ENCODE results near the gene STK31. TPM values are rescaled to one million over a fixed set of nuclear protein-coding genes. Genes with fewer than 3 reads are reported as not detected.
"Not testable (repeated sequence)": the region's sequence is repeated elsewhere in the genome, so short reads cannot be mapped to it uniquely, and the experiment has no call there.

Gene STK31
- total RNA-seq, 2 experiments from 2014 or later = 0.18 TPM; not detected in 1

DNA sequence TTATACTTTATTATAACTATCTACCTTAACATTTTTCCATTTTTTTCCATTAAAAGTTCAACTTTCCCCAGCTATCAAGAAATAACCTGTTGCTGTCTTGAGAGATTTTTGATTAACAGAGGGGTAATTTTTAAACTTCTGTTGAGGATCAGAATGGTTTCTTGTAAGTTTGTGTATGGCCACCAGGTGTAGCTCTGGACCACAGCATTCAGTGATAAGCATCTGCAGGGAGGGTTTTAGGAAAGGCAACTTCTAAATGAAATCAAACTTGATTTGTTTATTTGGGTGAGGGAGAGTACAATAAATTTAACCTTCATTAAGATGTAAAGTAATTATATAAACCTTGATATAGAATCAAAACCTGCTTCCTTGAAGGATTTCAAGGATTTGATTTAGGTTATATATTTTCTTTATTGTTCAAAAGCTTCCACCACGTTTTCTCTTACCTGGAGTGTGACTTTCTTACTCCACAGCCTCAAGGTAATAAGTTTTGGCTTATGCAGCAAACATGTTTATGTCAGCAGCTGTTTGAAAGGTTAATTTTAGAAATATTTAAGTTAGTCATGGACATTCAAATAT is 153.3 kb downstream of the STK31 start:
- CTCF ChIA-PET = interaction anchor here (0.6 to 2.4 kb wide), 5 partner anchors 9 to 803 kb away, joined by 3 to 6 read pairs (median 5); no protein-coding TSS in a partner anchor
- H3K27ac Mint-ChIP-seq = no peak overlapping the region
- no peaks in the 10 kb centered on the region for H3K36me3 Mint-ChIP-seq (ENCODE audit: low read depth)
- peaks cover 14% of the 10 kb centered on the region for H3K27me3 Mint-ChIP-seq
- DNase-seq = no peak
- no peaks in the 10 kb centered on the region for H3K4me1 Mint-ChIP-seq
- POLR2A ChIA-PET = no interaction called here
- H3K9me3 Mint-ChIP-seq = no peaks in the 10 kb centered on the region
- H3K4me3 Mint-ChIP-seq = no peak overlapping the region

- H3K4me1 Mint-ChIP-seq = no peaks in the 10 kb centered on the region
- no peak for DNase-seq
- no peaks in the 10 kb centered on the region for H3K36me3 Mint-ChIP-seq (ENCODE audit: low read depth)
- no peak overlapping the region for H3K27ac Mint-ChIP-seq
- ChIA-PET CTCF (no interaction called here), POLR2A (no interaction called here)
- H3K4me3 Mint-ChIP-seq = no peak overlapping the region
- no peaks in the 10 kb centered on the region for H3K9me3 Mint-ChIP-seq
- H3K27me3 Mint-ChIP-seq = peaks cover 20% of the 10 kb centered on the region
These were observed 155.0 kb downstream of the STK31 start for GRCh38 chr7:23864973-23865372.

DNA sequence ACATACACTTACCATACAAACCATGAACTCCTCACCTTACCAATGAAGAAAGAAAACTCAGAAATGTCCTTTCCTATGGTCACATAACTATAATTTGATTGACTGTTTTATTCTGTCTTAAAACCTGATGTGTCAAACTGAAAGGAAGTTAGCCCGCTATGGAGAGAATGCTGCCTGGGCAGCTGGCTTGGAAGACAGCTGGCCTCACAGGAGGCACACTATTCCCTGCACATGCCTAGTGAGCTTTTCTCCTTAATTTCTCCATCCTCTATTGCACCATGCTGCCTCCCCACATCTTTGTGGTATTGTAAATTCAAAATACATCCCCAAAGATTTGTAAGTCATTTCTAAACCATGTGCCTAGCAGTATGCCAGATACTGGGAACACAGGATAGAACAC is 163.3 kb downstream of the STK31 start:
- no peak for DNase-seq

GRCh38 chr7:23876526-23876925 is 166.5 kb downstream of the STK31 start:
- CTCF ChIA-PET; H3K27me3 Mint-ChIP-seq; H3K4me1 Mint-ChIP-seq; DNase-seq; H3K36me3 Mint-ChIP-seq (ENCODE audit: low read depth); H3K9me3 Mint-ChIP-seq; POLR2A ChIA-PET; H3K27ac Mint-ChIP-seq; H3K4me3 Mint-ChIP-seq: not testable (repeated sequence)

More for the DNA sequence above, 163.3 kb downstream of the STK31 start:
- Mint-ChIP-seq H3K9me3 (no peaks in the 10 kb centered on the region), H3K36me3 (ENCODE audit: low read depth) (no peaks in the 10 kb centered on the region), H3K27ac (no peak overlapping the region), H3K4me1 (no peaks in the 10 kb centered on the region), H3K27me3 (peaks cover 9% of the 10 kb centered on the region), H3K4me3 (no peak overlapping the region)
- ChIA-PET CTCF (no interaction called here), POLR2A (no interaction called here)

Other genes starting within 250 kb of the STK31 start
- gene IGF2BP3, start 239.7 kb upstream of the STK31 start, total RNA-seq = under 1 TPM; 0.48 to 0.68 TPM
- 100 to 1,000 TPM in 1 of 2 experiments, 10 to 100 TPM in 1; 98.1 to 104 TPM for gene TRA2A, start 178.2 kb upstream of the STK31 start, total RNA-seq
- gene CCDC126, start 112.8 kb upstream of the STK31 start, total RNA-seq = 1 to 10 TPM; 9.5 to 9.7 TPM
- 1 to 10 TPM; 6.3 to 7.7 TPM for gene FAM221A, start 30.0 kb upstream of the STK31 start, total RNA-seq